GM18867 (cell line): ENCODE data around the gene C11orf42.

Source experiments
- ATAC-seq: cut with Tn5 transposase; IDR thresholded peaks from one replicate; pipeline ENCODE4 v1.9.1; 2021; ENCODE audit warnings: mild to moderate bottlenecking, moderate library complexity; ENCODE audit not compliant: unreplicated experiment

C11orf42 gene

DNA sequence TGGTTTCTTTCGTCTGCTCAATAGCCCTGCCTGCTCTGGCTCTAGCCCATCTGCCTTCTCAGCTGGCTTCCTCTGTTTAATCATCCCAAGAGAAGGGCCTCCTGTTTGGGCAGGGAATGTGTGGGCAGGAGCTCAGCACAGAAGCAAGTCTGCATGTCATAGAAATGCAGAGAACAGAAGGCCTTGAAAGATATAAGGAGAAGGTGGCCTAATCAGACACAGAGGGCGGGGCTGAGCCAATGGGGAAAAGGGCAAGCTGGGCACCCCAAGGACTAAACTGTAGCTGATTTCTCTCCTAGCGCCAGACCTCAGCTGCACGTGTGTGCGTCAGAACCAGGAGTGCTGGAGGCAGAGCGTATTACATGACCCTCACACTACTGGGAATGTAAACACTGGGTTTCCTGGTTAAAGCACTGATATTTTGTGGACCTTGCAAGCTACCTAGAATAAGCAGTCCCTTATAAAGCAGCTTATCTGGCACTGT, 46.7 kb downstream of the C11orf42 start:
- no peak for ATAC-seq

DNA sequence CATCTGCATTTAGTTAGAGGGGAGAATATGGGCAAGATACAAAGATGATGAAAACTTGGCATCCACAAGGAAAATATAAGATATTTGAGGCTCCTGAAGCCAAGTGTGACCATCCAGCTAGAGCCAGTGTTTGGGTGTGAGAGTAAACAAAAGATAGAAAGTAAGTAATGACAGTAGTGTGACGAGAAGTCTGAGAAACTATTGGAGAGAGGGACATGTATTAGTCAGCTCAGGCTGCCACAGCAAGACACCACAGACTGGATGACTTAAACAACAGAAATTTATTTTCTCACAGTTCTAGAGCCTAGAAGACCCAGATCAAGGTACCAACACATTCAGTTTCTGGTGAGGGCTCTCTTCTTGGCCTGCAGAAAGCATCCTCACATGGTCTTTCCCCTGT, 47.8 kb downstream of the C11orf42 start:
- peak; percentile 58 for ATAC-seq

DNA sequence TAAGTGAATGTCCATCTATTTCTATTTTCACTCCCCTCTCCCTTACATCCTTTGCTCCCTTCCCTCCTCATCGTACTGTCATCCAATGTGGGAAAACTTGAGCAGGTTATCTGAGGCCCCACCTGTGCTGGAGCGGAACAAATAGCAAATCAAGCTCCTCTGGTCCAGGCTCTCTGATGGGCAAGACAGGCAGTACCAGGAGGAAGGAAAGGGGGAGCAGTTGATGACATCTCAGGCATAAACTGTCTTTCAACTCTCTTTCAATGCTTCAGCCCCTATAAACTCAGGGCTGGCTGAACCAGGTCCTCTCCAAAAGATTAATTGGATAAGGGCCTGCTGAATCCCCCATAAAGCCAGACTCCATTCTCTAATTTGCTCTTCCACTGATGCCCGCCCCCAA, 52.8 kb downstream of the C11orf42 start:
- ATAC-seq: no peak

DNA sequence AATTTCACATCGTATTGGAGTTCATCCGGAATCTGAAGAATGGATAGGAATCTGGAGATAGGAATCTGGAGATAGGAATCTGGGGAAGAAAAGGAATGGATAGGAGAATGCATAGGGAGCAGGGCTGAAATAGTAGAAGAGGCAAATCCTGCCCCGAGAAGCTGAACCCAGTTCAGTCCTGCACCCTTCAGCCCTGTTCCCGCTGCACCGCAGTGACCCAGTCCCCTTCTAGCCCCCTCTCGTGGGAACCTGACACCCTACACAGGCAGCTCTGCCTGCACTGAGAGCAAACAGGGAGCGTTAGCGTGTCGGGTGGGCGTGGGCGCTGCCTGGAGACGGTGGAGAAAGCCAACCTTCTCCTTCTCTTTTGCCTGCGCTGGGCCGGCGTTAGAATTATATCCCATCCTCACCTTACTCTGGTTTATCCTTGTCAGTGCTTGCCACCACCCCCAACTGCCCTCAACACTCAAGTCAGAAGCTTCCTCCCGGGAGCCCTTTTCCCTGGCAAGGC, 53.3 kb downstream of the C11orf42 start:
- no peak for ATAC-seq

DNA sequence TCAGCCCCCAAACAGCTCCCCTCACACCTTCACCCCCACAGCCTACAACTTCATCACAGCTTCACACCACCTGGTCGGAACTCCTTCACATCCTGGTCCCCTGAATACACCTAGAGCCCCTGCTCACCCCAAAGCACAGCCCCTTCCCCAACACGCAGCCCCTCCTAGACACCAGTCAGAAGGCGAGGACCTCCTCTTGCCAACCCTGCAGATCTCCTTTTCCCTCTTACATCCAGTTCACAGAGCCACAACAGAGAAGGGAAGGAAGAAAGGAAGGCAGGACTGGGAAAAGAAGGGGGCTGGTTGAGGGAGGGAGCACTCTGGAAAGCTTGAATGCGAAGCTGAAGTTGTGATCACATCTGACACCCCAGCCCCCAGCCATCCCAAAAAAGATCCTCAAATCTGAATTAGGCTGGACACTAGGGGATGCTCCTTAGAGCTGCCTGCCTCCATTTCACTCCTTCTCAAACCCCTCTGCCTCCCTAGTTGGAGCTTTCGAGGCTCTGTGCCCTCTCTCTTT, 54.9 kb downstream of the C11orf42 start:
- no peak for ATAC-seq
